CD8-positive, alpha-beta memory T cell (primary cell): ENCODE measurements around the gene OPTC. TPM values are rescaled to one million over a fixed set of nuclear protein-coding genes. Genes with fewer than 3 reads are reported as not detected.
A peak's percentile ranks its signal among the peaks of the same experiment; 100 is the strongest.

Source experiments
- CTCF ChIA-PET: fragments of 350-600 bp; sonication (Branson Sonifier 250); formaldehyde crosslinking; loops from one replicate; lab custom pipeline; 2021; ENCODE audit warnings: antibody characterized with exemption; lab: Charles Lee
- POLR2A ChIA-PET: fragments of 350-600 bp; sonication (Branson Sonifier 250); formaldehyde crosslinking; loops from one replicate; lab custom pipeline; 2021; ENCODE audit warnings: antibody characterized with exemption; lab: Charles Lee
- DNase-seq, 5 donors: peaks; one replicate each; pipeline versions ENCODE4 v3.0.0 to v3.0.0-alpha.2; 2020 to 2022; ENCODE audit warnings: mixed read lengths in 1 of 5
- H3K27ac ChIP-seq: one replicate; pipeline ENCODE4 v1.7.0; 2013; ENCODE audit warnings: low read depth, mild to moderate bottlenecking, low read length, moderate library complexity
- H3K27me3 ChIP-seq: 2 replicates; pipeline ENCODE4 v1.7.0; 2013; ENCODE audit warnings: low read length, mild to moderate bottlenecking; ENCODE audit not compliant: insufficient read depth, poor library complexity, severe bottlenecking
- H3K36me3 ChIP-seq: 2 replicates; pipeline ENCODE4 v1.7.0; 2013; ENCODE audit warnings: mild to moderate bottlenecking, low read length, moderate library complexity; ENCODE audit not compliant: insufficient read depth
- H3K4me1 ChIP-seq: 2 replicates; pipeline ENCODE4 v1.7.0; 2013; ENCODE audit warnings: mild to moderate bottlenecking, low read length, moderate library complexity; ENCODE audit not compliant: insufficient read depth
- H3K4me3 ChIP-seq: 2 replicates; pipeline ENCODE4 v1.7.0; 2013; ENCODE audit warnings: mild to moderate bottlenecking, low read length
- H3K9me3 ChIP-seq: 2 replicates; pipeline ENCODE4 v1.7.0; 2013; ENCODE audit warnings: mild to moderate bottlenecking, low read length
- H3K27ac Mint-ChIP-seq, 8 donors: one replicate each; pipeline ENCODE4 v1.8.0; 2020 to 2021; ENCODE audit warnings: mixed read lengths in 8 of 8, mild to moderate bottlenecking in 6 of 8, inconsistent platforms in 3 of 8, moderate library complexity in 3 of 8
- H3K27me3 Mint-ChIP-seq, 2 donors: one replicate each; pipeline ENCODE4 v1.8.0; 2020 to 2021; ENCODE audit warnings: mixed read lengths in 2 of 2, mild to moderate bottlenecking in 1 of 2, moderate library complexity in 1 of 2
- H3K36me3 Mint-ChIP-seq, 3 donors: one replicate each; pipeline ENCODE4 v1.8.0; 2020 to 2021; ENCODE audit warnings: mixed read lengths in 3 of 3, inconsistent platforms in 1 of 3, mild to moderate bottlenecking in 1 of 3
- H3K4me1 Mint-ChIP-seq, 3 donors: one replicate each; pipeline ENCODE4 v1.8.0; 2020 to 2021; ENCODE audit warnings: mixed read lengths in 3 of 3, inconsistent platforms in 1 of 3, mild to moderate bottlenecking in 1 of 3
- H3K4me3 Mint-ChIP-seq, 7 donors: one replicate each; pipeline ENCODE4 v1.8.0; 2020 to 2021; ENCODE audit warnings: mixed read lengths in 7 of 7, mild to moderate bottlenecking in 6 of 7, moderate library complexity in 4 of 7, inconsistent platforms in 2 of 7
- H3K9me3 Mint-ChIP-seq, 5 donors: one replicate each; pipeline ENCODE4 v1.8.0; 2020 to 2022; ENCODE audit warnings: mixed read lengths in 5 of 5, mild to moderate bottlenecking in 3 of 5, moderate library complexity in 2 of 5, inconsistent platforms in 1 of 5
- polyA plus RNA-seq: library from polyadenylated mRNA; unstranded; fragments of 300-500 nt; fragmentation: Illumina TruSeq; gene quantifications from one replicate; pipeline ENCODE4 v1.2.3, GENCODE V29; 2021
- total RNA-seq, 2 experiments: library from RNA; stranded (reverse); gene quantifications; one replicate each; pipeline ENCODE4 v1.2.3, GENCODE V29; 2021

Gene OPTC
- total and polyA plus RNA-seq, 3 experiments from 2014 or later: not detected

DNA sequence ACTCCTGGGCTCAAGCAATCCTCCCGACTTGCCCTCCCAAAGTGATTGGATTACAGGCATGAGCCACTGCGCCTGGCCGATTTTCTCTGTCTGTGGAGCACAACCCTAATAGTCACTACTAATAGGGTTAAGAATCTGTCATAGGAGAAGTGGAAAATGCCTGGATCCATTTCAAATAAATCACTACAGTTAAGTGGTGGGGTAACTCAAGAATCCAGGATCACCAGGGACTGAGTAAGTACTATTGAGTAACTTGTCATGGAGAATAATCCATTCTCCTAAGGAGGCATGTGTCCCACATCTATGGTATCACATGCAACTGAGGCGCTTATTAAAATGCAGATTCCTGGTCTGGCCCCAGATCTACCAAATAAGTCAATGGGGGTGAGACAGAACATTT is 53.2 kb downstream of the OPTC start:
- POLR2A ChIA-PET: no interaction called here
- H3K4me3 Mint-ChIP-seq: no peak overlapping the region
- CTCF ChIA-PET: no interaction called here

DNA sequence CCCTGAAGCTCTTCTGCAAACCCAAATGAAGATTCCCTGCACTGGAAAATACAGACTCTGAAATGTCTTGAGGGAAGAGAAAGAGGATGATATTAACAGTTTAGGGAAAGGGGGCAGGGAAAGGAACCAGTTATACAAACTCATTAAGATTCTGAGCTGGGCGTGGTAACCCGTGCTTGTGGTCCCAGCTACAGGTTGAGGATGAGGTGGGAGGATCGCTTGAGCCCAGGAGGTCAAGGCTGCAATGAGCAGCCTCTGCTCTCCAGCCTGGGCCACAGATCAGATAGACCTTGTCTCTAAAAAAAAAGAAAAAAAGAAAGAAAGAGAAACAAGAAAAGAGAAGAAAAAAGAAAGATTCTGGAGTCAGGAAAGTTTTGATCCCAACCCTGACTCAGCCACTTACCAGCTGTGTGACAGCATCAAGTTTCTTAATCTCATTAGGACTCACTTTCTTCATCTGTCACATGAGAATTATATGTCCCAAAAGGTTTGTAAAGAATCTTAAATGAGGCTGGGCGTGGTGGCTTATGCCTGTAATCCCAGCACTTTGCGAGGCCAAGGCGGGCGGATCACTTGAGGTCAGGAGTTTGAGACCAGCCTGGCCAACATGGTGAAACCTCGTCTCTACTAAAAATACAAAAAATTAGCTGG is 53.9 kb downstream of the OPTC start:
- no peak overlapping the region for H3K27ac Mint-ChIP-seq
- no peaks in the 10 kb centered on the region for H3K36me3 Mint-ChIP-seq
- Histone ChIP-seq H3K36me3 (no peaks in the 10 kb centered on the region), H3K4me1 (no peaks in the 10 kb centered on the region), H3K9me3 (no peaks in the 10 kb centered on the region), H3K27me3 (no peaks in the 10 kb centered on the region), H3K27ac (no peak overlapping the region), H3K4me3 (no peak overlapping the region)
- no peak for DNase-seq
- H3K4me1 Mint-ChIP-seq: peaks cover 0 to 2% (median 0%) of the 10 kb centered on the region in 3 donors
- ChIA-PET CTCF (no interaction called here), POLR2A (no interaction called here)
- no peaks in the 10 kb centered on the region for H3K9me3 Mint-ChIP-seq
- no peak overlapping the region for H3K4me3 Mint-ChIP-seq
- peaks cover 3 to 15% of the 10 kb centered on the region in 2 donors for H3K27me3 Mint-ChIP-seq

More for the DNA sequence above, 53.2 kb downstream of the OPTC start:
- peak overlapping the region in 1 of 8 donors; percentile 63 for H3K27ac Mint-ChIP-seq
- Histone ChIP-seq H3K4me1 (no peaks in the 10 kb centered on the region), H3K27me3 (no peaks in the 10 kb centered on the region), H3K27ac (no peak overlapping the region), H3K9me3 (no peaks in the 10 kb centered on the region), H3K36me3 (no peaks in the 10 kb centered on the region), H3K4me3 (no peak overlapping the region)
- peaks cover 3 to 15% of the 10 kb centered on the region in 2 donors for H3K27me3 Mint-ChIP-seq
- H3K9me3 Mint-ChIP-seq: no peaks in the 10 kb centered on the region
- no peaks in the 10 kb centered on the region for H3K36me3 Mint-ChIP-seq
- peaks cover 0 to 2% (median 0%) of the 10 kb centered on the region in 3 donors for H3K4me1 Mint-ChIP-seq
- DNase-seq: no peak

DNA sequence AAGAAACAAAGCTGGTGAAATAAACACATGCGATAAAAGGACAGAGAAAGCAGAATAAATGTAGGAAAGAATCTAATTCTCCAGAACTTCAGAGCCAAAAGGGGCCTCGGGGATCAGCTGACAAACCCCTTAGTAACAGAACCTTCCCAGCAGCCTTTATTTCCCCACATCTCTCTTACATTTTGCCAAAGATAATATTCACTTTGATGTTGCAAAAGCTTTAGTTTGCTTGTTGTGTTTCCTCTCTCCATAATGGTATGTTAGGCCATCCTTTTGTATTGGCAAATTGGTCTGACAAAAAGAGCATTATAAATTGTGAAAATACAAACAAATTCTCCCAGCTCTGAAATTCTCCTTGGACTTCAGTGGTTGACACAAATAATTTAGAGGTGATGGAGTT is 54.9 kb downstream of the OPTC start:
- peaks cover 0 to 2% (median 0%) of the 10 kb centered on the region in 3 donors for H3K4me1 Mint-ChIP-seq

DNA sequence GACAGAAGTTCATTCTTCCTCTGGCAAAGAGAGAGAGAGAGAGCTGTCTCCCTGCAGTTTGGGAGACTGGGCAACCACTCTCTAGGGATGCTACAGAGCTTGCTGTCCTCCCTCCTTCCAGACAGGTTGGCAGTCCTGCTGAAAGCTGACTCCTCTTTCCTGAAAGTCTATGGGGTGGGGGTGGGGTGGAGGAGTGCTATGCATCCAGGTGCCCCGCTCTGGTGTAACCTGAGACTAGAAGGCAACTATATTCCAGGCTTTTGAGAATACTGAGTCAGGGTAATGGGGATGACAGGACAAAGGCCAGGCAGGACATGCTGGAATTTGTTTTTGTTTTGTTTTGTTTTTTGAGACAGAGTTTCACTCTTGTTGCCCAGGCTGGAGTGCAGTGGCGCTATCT is 55.4 kb downstream of the OPTC start:
- H3K9me3 ChIP-seq: no peaks in the 10 kb centered on the region
- no peaks in the 10 kb centered on the region for H3K4me1 ChIP-seq
- POLR2A ChIA-PET: no interaction called here
- H3K4me3 ChIP-seq: no peak overlapping the region
- DNase-seq: no peak
- H3K9me3 Mint-ChIP-seq: no peaks in the 10 kb centered on the region
- H3K27ac Mint-ChIP-seq: peak overlapping the region in 1 of 8 donors; percentile 64
- no peaks in the 10 kb centered on the region for H3K36me3 Mint-ChIP-seq
- H3K27me3 ChIP-seq: no peaks in the 10 kb centered on the region
- CTCF ChIA-PET: interaction anchor here (0.6 to 1.5 kb wide), 3 partner anchors 12 to 1976 kb away, joined by 3 to 4 read pairs (median 3); no protein-coding TSS in a partner anchor
- H3K36me3 ChIP-seq: no peaks in the 10 kb centered on the region
- H3K27me3 Mint-ChIP-seq: peaks cover 3 to 15% of the 10 kb centered on the region in 2 donors
- no peak overlapping the region for H3K27ac ChIP-seq
- no peak overlapping the region for H3K4me3 Mint-ChIP-seq
- H3K4me1 Mint-ChIP-seq: peaks cover 0 to 2% (median 0%) of the 10 kb centered on the region in 3 donors

More for the DNA sequence above, 54.9 kb downstream of the OPTC start:
- Mint-ChIP-seq H3K27ac (peak overlapping the region in 1 of 8 donors; percentile 64), H3K27me3 (peaks cover 3 to 15% of the 10 kb centered on the region in 2 donors), H3K9me3 (no peaks in the 10 kb centered on the region), H3K36me3 (no peaks in the 10 kb centered on the region), H3K4me3 (no peak overlapping the region)
- POLR2A ChIA-PET: no interaction called here
- no peak for DNase-seq
- Histone ChIP-seq H3K27me3 (no peaks in the 10 kb centered on the region), H3K27ac (no peak overlapping the region), H3K4me3 (no peak overlapping the region), H3K4me1 (no peaks in the 10 kb centered on the region), H3K9me3 (no peaks in the 10 kb centered on the region), H3K36me3 (no peaks in the 10 kb centered on the region)
- CTCF ChIA-PET: interaction anchor here (0.6 to 1.1 kb wide), 2 partner anchors 11 to 1976 kb away, joined by 3 to 4 read pairs; no protein-coding TSS in a partner anchor

DNA sequence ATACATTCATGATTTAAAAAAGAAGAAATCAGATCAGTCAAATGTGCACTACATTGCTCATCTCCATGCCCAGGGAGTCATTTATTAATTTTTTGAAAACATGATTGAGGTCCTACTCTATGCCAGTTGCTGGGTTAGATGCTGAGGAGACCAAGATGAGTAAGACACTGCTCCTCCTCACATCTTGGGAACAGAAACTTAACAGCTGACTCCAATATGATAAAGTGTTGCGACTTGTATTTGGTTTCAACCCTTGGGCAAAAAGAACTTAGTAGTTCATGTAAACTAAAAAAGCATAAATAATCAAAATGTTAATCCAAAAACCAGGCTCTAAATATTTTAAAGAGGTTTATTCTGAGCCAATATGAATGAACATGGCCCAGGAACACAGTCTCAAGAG is 56.9 kb downstream of the OPTC start:
- no peaks in the 10 kb centered on the region for H3K36me3 ChIP-seq
- no peak overlapping the region for H3K4me3 Mint-ChIP-seq
- no peaks in the 10 kb centered on the region for H3K4me1 ChIP-seq
- no peak overlapping the region for H3K27ac Mint-ChIP-seq
- peaks cover 3 to 11% of the 10 kb centered on the region in 2 donors for H3K27me3 Mint-ChIP-seq
- H3K9me3 ChIP-seq: no peaks in the 10 kb centered on the region
- no peak overlapping the region for H3K27ac ChIP-seq
- peaks cover 0 to 2% (median 0%) of the 10 kb centered on the region in 3 donors for H3K4me1 Mint-ChIP-seq
- ChIA-PET CTCF (no interaction called here), POLR2A (no interaction called here)
- H3K4me3 ChIP-seq: no peak overlapping the region
- no peaks in the 10 kb centered on the region for H3K36me3 Mint-ChIP-seq
- no peak for DNase-seq
- no peaks in the 10 kb centered on the region for H3K27me3 ChIP-seq
- H3K9me3 Mint-ChIP-seq: no peaks in the 10 kb centered on the region

DNA sequence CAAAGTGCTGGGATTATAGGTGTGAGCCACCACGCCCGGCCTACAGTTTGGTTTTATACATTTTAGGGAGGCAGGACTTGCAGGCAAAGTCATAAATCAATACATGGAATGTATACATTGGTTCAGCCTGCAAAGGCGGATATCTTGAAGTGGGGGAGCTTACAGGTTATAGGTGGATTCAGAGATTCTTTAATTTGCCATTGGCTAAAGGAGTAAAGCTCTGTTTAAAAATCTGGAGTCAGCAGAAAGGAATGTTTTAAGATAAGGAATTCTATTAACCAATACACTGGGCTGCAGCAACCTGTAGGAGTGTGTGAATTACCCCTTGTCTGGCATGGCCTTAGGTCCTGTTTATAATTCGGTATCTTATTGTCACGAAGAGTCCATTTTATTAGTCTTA is 57.6 kb downstream of the OPTC start:
- CTCF ChIA-PET: no interaction called here
- no peak overlapping the region for H3K27ac Mint-ChIP-seq

DNA sequence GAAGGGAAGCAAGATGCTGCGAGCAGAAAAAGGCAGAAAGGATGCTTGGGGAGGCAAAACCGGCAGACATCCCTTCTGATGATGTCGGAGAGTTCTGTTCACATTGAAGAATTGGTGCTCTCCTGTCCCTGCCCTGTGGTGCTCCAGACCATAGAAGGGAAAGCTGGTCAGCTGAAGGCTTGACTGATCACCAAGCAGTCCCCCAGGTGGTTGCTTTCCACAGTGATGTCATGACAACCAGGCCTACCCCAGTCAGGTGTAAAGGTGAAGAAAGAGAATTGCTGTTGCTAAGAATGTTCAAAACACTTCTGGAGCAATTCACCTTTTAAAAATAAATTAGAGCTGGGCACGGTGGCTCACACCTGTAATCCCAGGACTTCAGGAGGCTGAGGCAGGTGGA is 59.5 kb downstream of the OPTC start:
- H3K27me3 Mint-ChIP-seq: peaks cover 1 to 8% of the 10 kb centered on the region in 2 donors
- Histone ChIP-seq H3K27ac (no peak overlapping the region), H3K4me3 (no peak overlapping the region), H3K9me3 (no peaks in the 10 kb centered on the region), H3K4me1 (no peaks in the 10 kb centered on the region), H3K27me3 (no peaks in the 10 kb centered on the region), H3K36me3 (no peaks in the 10 kb centered on the region)
- no peak overlapping the region for H3K4me3 Mint-ChIP-seq
- no peaks in the 10 kb centered on the region for H3K9me3 Mint-ChIP-seq
- H3K36me3 Mint-ChIP-seq: no peaks in the 10 kb centered on the region
- ChIA-PET CTCF (no interaction called here), POLR2A (no interaction called here)
- no peak overlapping the region for H3K27ac Mint-ChIP-seq
- no peak for DNase-seq
- no peaks in the 10 kb centered on the region for H3K4me1 Mint-ChIP-seq

More for the DNA sequence above, 57.6 kb downstream of the OPTC start:
- H3K9me3 Mint-ChIP-seq: no peaks in the 10 kb centered on the region
- no peaks in the 10 kb centered on the region for H3K27me3 ChIP-seq
- peaks cover 3 to 7% of the 10 kb centered on the region in 2 donors for H3K27me3 Mint-ChIP-seq
- H3K27ac ChIP-seq: no peak overlapping the region
- H3K4me3 ChIP-seq: no peak overlapping the region
- H3K4me1 Mint-ChIP-seq: no peaks in the 10 kb centered on the region
- no peak for DNase-seq
- H3K36me3 Mint-ChIP-seq: no peaks in the 10 kb centered on the region
- H3K4me3 Mint-ChIP-seq: no peak overlapping the region
- H3K4me1 ChIP-seq: no peaks in the 10 kb centered on the region
- POLR2A ChIA-PET: no interaction called here
- no peaks in the 10 kb centered on the region for H3K36me3 ChIP-seq
- H3K9me3 ChIP-seq: no peaks in the 10 kb centered on the region

DNA sequence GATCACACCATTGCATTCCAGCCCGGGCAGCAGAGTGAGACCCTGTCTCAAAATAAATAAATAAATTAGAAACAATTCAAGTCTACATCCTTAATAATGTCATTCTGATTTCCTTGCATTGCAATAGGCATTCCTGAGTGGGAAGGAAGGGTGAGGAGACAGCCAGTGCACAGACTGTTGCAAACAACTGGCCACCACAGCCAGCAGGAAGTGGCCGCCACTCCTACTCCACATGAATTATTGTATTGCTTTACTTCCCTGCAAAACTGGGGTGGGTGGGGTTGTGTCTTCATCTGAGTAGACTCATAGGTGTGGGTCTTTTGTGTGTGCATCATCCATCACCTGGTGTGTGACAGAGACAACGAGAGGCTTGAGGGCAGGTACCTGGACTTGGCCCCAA is 60.1 kb downstream of the OPTC start:
- Histone ChIP-seq H3K4me1 (no peaks in the 10 kb centered on the region), H3K27ac (no peak overlapping the region), H3K4me3 (no peak overlapping the region), H3K27me3 (no peaks in the 10 kb centered on the region), H3K9me3 (no peaks in the 10 kb centered on the region), H3K36me3 (no peaks in the 10 kb centered on the region)
- H3K9me3 Mint-ChIP-seq: no peaks in the 10 kb centered on the region
- H3K27ac Mint-ChIP-seq: peak overlapping the region in 1 of 8 donors; percentile 87
- ChIA-PET POLR2A (no interaction called here), CTCF (interaction anchor here (1.0 kb wide), 1 partner anchor 19 kb away, joined by 4 read pairs; no protein-coding TSS in a partner anchor)
- no peak overlapping the region for H3K4me3 Mint-ChIP-seq
- H3K27me3 Mint-ChIP-seq: peaks cover 1 to 6% of the 10 kb centered on the region in 2 donors
- H3K4me1 Mint-ChIP-seq: no peaks in the 10 kb centered on the region
- no peaks in the 10 kb centered on the region for H3K36me3 Mint-ChIP-seq
- no peak for DNase-seq
